Epithelial cell of esophagus (primary cell): ENCODE data around the gene ARFGAP1.

Experiments
- DNase-seq: peaks from one replicate; pipeline ENCODE4 v3.0.0; 2010; ENCODE audit warnings: low read depth
- H3K4me3 ChIP-seq: 2 replicates; pipeline ENCODE4 v1.5.1; 2011; ENCODE audit warnings: mild to moderate bottlenecking, low read length, control low read depth
- TF ChIP-seq, protein P1 (sequence below): IDR thresholded peaks from 2 replicates; pipeline ENCODE4 v1.5.1; 2011; ENCODE audit warnings: low read depth, mild to moderate bottlenecking, low read length, control low read depth, inconsistent platforms; ENCODE audit not compliant: insufficient read depth; ENCODE audit errors: missing control alignments

Gene ARFGAP1

DNA sequence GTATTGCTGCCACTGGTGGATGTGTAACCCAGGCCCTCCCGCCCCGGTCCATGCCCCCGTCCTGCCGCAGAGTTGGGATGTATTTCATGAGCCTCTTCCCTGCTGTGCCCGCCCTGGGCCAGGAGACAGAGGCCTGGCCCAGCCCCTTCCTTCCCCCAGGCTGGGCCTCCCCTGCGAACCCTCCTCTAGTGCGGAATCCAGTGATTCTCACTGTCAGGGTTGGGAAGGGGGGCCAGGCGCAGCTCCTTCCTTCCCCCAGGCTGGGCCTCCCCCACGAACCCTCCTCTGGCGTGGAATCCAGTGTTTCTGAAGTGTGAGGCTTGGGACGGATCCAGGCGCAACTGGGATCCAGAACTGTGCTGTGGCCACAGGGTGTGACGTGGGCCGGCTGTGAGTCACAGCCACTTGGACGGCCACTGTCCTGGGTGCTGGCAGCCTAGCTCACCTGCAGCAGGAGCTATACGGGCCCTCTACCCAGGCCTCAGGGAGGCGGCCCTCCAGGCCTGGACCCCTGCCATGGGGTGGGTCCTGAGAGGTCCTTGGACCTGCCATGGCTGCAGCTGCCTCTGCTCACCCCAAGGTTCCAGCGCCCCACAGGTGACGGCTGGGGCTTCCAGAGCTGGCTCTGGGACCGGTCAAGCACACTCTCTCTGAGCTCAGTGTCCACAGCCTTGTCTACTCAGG, 48.7 kb downstream of the ARFGAP1 start:
- TF ChIP-seq, protein P1, sequence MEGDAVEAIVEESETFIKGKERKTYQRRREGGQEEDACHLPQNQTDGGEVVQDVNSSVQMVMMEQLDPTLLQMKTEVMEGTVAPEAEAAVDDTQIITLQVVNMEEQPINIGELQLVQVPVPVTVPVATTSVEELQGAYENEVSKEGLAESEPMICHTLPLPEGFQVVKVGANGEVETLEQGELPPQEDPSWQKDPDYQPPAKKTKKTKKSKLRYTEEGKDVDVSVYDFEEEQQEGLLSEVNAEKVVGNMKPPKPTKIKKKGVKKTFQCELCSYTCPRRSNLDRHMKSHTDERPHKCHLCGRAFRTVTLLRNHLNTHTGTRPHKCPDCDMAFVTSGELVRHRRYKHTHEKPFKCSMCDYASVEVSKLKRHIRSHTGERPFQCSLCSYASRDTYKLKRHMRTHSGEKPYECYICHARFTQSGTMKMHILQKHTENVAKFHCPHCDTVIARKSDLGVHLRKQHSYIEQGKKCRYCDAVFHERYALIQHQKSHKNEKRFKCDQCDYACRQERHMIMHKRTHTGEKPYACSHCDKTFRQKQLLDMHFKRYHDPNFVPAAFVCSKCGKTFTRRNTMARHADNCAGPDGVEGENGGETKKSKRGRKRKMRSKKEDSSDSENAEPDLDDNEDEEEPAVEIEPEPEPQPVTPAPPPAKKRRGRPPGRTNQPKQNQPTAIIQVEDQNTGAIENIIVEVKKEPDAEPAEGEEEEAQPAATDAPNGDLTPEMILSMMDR = no peak
- no peak overlapping the region for H3K4me3 ChIP-seq
- DNase-seq = no peak

DNA sequence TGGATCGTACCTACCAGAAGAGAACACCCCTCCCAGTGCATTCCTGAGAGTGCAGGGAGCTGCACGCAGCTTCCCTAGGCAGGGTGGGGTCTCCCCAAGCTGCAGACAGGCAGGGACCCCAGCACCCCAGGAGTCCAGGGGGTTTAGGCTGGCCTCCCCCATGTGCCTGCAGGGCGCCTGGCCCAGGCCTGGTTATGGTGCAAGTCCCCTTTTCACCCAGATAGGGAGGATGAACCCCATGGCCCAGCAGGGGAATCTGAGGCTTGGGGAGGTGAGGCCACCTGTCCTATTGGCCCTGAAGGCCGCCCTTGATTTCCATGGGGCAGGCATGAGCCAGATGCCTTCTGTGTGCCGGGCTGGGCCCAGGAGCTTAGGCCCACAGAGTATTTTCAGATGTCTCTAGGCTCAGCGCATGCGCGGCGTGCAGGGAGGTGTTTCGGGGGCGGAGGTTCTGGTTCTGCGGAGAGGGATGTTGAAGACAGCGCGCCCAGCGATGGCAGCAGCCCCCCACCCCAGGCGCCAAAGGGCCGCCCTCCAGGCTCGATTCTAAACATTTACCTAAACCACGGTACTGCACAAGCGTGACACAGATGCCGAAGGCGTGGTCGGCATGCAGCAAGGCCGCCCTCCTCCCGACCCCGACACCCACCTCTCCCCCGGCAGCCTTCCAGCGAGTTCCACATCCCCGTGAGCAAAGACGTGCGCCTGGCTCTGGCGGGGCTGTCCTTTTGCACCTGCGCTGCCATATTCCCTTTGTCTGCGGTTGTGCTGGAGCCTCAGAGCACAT, 49.7 kb downstream of the ARFGAP1 start:
- no peak overlapping the region for H3K4me3 ChIP-seq
- TF ChIP-seq, protein P1 = no peak
- DNase-seq = no peak

DNA sequence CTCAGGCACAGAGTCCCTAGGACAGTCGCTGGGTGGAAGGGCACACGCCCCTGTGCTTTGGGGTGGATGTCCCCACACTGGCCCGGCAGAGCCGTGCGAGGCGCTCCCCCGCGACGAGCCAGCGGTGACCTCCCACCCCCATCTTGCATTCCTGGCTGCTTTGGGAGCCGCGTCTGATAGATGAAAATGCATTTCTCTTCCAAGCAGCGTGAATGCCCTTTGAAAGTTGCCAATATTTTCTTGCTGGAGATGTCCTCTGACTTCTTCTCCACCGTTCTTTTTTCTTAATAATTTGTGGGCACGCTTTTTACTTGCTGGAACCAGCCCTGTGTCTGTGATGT, 50.3 kb downstream of the ARFGAP1 start:
- DNase-seq = no peak
- TF ChIP-seq, protein P1 = no peak
- H3K4me3 ChIP-seq = no peak overlapping the region

DNA sequence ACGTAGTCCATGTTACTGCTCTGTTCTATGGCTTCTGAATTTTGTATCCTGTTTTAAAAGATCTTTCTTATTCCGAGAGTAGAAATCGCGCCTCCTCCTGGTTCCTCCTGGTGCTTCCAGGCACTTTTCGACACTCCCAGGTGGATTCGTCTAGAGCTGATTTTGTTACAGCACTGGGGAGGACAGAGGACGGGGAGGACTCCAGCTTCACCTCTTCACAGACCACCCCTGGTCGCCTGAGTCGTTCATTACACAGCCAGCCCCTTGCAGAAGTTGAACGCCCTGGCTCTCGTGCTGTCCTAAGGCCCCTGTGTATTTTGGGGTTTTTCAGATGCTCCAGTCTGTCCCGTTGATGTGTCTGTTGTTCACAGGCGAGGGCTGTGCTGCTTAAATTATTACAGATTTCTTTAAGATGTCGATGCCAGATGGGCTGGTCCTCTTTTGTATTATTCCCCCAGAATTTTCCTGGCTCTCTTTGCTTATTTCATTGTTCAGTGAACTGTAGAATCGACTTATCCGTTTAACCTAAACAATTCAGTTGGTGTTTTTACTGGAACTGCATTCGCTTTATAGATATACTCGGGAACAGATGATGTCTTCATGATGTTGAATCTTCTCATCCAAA, 50.9 kb downstream of the ARFGAP1 start:
- DNase-seq = no peak
- TF ChIP-seq, protein P1 = no peak
- no peak overlapping the region for H3K4me3 ChIP-seq

DNA sequence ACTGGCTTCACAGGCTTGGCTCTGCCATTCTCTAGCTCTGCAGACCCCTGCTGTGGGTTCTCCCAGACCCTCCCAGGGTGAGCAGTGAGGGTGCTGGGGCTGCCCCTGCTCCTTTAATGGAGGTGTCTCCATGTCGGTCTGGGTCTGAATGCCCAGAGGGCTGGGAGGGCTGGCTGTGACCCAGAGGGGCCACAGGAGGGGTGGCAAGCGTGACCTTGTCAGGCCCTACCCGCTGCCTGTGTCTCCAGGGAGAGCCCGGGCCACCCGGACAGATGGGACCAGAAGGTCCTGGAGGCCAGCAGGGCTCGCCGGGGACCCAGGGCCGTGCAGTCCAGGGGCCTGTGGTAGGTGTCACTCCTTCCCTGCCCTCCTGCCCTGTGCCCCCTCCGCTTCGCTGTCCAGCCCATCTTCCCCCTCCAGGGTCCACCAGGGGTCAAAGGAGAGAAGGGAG, 52.4 kb downstream of the ARFGAP1 start:
- no peak overlapping the region for H3K4me3 ChIP-seq
- DNase-seq = no peak
- TF ChIP-seq, protein P1 = no peak

DNA sequence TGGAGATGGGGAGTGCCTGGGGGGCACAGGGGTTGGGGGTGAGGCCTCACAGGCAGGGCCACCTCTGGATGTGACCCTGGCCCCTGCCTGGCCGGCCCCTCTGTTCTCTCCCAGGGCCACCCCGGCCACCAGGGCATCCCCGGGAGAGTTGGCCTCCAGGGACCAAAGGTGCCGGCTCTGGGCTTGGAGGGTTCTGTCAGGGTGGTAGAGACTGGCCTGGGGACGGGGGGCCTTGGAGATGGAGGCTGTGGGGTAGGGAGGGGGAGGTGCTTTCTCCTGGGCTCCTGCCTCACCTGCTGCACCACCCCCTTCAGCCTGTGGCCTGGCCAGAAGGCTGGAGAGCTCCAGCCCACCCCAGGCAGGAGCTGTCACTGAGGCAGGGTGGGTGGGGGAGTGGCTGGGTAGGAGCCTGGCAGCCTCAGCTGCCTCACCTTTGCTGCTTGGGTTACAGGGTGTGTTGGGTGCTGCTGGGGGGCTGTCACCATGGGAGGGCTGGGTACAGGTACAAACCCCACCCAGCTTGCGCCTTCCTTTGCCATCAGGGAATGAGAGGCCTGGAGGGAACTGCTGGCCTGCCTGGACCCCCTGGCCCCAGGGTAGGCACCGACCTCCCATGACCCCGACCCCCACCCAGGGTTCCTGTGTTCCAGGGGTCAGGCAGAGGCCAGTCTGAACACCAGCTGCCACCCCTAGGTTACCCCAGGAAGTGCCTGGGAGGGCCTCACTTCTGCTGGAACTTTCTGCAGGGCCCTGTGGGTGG, 53.1 kb downstream of the ARFGAP1 start:
- DNase-seq = no peak
- H3K4me3 ChIP-seq = no peak overlapping the region
- TF ChIP-seq, protein P1 = no peak
